HL-60/S4 treated with phorbol 12-myristate 13-acetate at 8.2 ng/mL for 4 days and 3 days (cell line): ENCODE measurements around the gene IST1.
"Not testable (repeated sequence)": the region's sequence is repeated elsewhere in the genome, so short reads cannot be mapped to it uniquely, and the experiment has no call there.

ENCODE experiments used
- in situ Hi-C: fragments of 300-500 bp; cut with MboI; formaldehyde crosslinking; loops from 2 replicates; pipeline ENCODE4 v1.15.0; 2022; ENCODE audit warnings: low sequenced_read_pairs

IST1 gene

GRCh38 chr16:71880176-71880575, 15.2 kb upstream of the IST1 start:
- in situ Hi-C loops, result no loop called here

- in situ Hi-C loops, result no loop called here
Measured at GRCh38 chr16:71882505-71883167, 12.7 kb upstream of the IST1 start.

DNA sequence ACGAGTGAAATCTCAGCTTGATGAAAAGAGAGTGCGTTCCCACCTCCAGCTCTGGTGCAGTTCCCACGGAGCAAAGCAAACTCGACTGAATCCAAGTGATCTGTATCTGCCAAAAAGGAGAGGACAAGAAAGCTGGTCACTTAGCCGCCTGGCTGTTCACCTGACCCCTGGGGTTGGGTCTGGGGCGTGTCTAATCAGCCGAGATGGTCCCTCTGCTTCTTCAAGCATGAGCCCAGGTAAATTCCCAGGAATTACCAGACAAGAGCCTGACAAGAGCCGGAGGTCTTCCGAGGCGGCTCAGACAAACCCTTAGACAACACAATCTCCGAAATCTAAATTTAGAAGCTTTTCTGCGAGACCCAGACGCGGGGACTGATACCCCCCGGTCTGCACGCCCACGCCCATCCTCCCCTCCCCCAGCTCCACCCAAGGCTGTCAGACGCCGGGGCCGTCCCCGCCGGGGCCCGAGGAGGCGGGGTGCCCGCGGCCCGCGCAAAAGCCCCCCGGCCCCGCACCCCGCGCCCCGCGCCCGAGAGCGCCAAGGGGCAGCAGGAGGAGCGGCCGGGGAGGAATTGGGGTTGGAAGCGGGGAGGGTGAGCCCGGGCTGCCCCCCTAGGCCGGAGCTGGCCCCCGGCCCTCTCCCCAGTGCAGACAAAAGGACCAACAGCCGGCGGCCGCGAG, 12.0 kb upstream of the IST1 start:
- in situ Hi-C loops, result no loop called here

GRCh38 chr16:71883849-71884638, 11.3 kb upstream of the IST1 start, which contains the start of gene ZNF821:
Gene ZNF821, minus strand, starts transcription at chr16:71884182. Its CDS starts 4,236 bp downstream, at chr16:71879946.
- in situ Hi-C loops, result no loop called here

GRCh38 chr16:71885261-71885650, 10.1 kb upstream of the IST1 start:
- in situ Hi-C loops, result no loop called here

DNA sequence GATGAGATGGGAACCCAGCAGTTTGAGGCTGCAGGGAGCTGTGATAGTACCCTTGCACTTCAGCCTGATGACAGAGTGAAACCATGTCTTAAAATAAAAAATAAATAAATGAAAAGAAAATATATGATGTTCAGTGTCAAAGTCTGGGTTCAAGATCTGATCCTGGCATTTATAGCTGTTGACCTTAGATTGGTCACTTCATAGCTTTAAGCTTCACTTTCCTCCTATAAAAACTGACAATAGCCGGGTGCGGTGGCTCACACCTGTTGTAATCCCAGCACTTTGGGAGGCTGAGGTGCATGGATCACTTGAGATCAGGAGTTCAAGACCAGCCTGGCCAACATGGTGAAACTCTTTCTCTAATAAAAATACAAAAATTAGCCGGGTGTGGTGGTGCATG, 6.2 kb upstream of the IST1 start:
- in situ Hi-C loops, result no loop called here

- in situ Hi-C loops, result no loop called here
Measured at GRCh38 chr16:71893888-71894228, 1.5 kb upstream of the IST1 start.

- in situ Hi-C loops, result no loop called here
Measured at GRCh38 chr16:71894229-71894920, 956 bp upstream of the IST1 start.

GRCh38 chr16:71895679-71896365, 491 bp downstream of the IST1 start:
- in situ Hi-C loops, result no loop called here

GRCh38 chr16:71896764-71897368, 1.5 kb downstream of the IST1 start:
- in situ Hi-C loops, result no loop called here

DNA sequence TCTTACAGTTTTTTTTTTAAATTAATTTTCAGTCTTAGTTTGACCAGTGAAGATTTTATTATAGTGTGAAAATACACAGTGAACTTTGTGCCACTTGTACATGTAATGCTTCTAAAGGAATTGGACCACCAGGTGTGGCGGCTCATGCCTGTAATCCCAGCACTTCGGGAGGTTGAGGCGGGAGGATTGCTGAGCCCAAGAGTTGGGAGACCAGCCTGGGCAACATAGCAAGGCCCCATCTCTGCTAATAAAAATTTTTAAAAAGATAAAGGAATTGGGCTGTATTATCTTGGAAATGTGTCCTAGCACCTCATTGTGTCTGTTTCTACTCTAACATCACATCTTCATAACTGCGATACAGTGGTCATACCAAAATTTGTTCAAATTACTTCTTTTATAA, 3.8 kb downstream of the IST1 start:
- in situ Hi-C loops, result no loop called here

DNA sequence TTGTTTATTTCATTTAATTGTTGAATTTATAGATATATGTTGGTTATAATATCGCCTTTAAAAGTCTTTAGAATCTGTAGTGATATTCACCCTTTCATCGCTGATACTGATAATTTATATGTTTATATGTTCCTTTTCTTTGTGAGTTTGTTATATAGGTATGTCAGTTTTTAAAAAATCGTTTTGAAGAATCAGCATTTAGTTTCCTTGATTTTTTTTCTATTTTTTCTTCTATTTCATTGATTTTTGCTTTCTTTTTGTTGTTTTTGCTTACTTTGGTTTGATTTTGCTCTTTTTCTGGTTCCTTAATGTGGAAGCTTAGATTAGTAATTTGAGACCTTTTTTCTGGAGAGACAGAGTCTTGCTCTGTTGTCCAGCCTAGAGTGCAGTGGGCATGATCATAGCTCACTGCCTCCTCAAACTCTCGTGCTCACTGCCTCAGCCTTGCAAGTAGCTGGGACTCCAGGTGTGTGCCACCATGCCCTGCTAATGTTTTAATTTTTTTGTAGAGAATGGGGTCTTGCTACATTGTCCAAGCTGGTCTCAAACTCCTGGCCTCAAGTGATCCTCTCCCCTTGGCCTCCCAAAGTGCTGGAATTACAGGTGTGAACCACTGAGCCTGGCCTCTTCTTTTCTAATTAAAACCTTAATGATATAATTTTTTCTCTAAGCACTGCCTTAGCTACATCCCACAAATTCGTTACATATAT, 7.5 kb downstream of the IST1 start:
- in situ Hi-C loops, result no loop called here

DNA sequence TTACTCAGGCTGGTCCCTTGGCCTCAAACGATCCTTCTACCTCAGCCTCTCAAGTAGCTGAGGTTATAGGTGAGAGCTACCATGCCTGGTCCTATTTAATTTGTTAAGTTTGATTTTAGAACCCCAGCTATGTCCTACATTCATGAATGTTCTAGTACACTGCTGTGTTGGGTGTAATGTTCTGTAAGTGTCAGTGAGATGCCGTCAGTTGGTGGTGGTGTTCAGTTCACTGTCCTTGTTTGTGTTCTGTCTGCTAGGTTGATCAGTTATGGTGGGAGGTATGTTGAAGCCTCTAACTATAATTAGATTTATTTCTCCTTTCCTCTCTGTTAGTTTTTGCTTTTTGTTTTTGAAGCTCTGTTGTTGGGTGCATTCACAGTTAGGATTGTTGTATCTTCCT, 8.3 kb downstream of the IST1 start:
- in situ Hi-C loops, result no loop called here

GRCh38 chr16:71904239-71904638, 8.9 kb downstream of the IST1 start:
- in situ Hi-C loops, result no loop called here

DNA sequence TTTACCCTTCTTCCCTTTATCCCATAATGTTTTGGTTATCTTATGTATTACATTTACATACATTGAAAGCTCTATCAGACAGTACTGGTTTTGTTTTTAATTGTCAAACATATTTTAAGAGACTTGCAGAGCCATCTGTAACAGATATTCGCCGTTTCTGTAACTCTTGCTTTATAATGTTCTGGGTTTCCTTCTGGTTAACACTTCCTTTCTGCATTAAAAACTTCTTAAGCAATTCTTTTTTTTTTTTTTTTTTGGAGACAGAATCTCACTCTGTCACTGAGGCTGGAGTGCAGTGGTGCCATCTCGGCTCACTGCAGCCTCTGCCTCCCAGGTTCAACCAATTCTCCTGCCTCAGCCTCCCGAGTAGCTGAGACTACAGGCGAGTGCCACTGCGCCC, 10.4 kb downstream of the IST1 start:
- in situ Hi-C loops, result not testable (repeated sequence)

GRCh38 chr16:71911121-71911520, 15.8 kb downstream of the IST1 start:
- in situ Hi-C loops, result no loop called here

DNA sequence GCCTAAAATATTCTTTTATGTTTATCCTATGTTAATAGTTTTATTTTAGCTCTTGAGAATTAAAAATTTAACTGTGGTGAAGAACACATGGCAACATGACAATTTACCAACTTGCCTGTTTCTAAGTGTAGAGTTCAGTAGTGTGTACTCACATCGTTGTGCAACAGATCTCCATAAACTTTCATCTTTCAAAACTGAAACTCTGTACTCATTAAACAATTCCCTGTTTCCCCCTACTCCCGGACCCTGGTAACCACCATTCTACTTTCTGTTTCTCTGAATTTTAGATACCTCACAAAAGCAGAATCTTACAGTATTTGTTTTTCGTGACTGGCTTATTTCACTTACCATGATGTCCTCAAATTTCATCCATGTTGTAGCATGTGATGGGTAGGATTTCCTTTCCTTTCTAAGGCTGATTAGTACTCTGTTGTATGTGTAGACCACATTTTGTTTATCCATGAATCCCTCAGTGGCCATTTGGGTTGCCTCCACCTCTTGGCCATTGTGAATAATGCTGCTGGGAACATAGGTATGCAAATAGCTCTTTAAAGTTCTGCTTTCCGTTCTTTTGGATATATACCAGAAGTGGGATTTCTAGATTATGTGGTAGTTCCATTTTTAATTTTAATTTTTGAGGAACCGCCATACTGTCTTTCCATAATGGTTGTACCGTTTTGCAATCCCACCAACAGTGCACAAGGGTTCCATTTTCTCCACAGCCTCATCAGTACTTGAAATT, 17.4 kb downstream of the IST1 start:
- in situ Hi-C loops, result no loop called here

DNA sequence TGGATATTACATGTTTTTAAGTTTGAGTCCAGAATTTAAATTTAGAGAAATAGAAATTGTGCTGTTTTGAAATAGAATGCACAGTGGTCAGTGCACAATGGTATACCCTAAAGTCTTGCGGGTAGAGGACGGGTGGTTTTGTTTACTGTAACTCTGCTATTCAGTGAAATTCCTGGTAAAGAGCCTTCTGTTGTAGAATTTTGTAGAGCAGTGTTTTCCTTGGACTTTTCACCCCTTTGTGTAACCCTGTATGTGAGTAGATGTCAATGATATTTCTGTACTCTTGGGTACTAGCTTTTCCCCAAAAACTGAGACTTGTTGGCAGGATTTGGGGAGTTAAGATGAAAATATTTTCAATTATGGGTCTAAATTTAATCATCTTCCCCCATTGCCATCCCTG, 19.5 kb downstream of the IST1 start:
- in situ Hi-C loops, result no loop called here

GRCh38 chr16:71915350-71915749, 20.0 kb downstream of the IST1 start:
- in situ Hi-C loops, result no loop called here
